Loucy (cell line): ENCODE measurements around the gene STH.
"Not testable (repeated sequence)": the region's sequence is repeated elsewhere in the genome, so short reads cannot be mapped to it uniquely, and the experiment has no call there.

Experiments used
- H2AFZ ChIP-seq: fragments of 200-600 bp; sonication (generic); 2 replicates; pipeline ENCODE4 v1.6.0; 2016; ENCODE audit warnings: antibody characterized with exemption, mild to moderate bottlenecking, low read length, moderate library complexity
- H3F3A ChIP-seq: fragments of 200-600 bp; 2 replicates; pipeline ENCODE4 v1.6.0; 2016; ENCODE audit warnings: antibody characterized with exemption, low read depth, mild to moderate bottlenecking
- H3K27me3 ChIP-seq: fragments of 200-600 bp; sonication (generic); 2 replicates; pipeline ENCODE4 v1.6.1; 2014; ENCODE audit warnings: low read length, mild to moderate bottlenecking; ENCODE audit not compliant: insufficient read depth, poor library complexity, severe bottlenecking
- H3K36me3 ChIP-seq: fragments of 200-600 bp; sonication (generic); 2 replicates; pipeline ENCODE4 v1.6.1; 2016; ENCODE audit warnings: low read length; ENCODE audit not compliant: insufficient read depth
- H3K4me1 ChIP-seq: fragments of 200-600 bp; sonication (generic); 2 replicates; pipeline ENCODE4 v1.5.1; 2014; ENCODE audit warnings: low read length, mild to moderate bottlenecking; ENCODE audit not compliant: insufficient read depth, poor library complexity, severe bottlenecking
- H3K4me2 ChIP-seq: fragments of 200-600 bp; sonication (generic); 2 replicates; pipeline ENCODE4 v1.6.0; 2014; ENCODE audit warnings: antibody characterized with exemption, low read length, low read depth, mild to moderate bottlenecking; ENCODE audit not compliant: poor library complexity, severe bottlenecking
- H3K4me3 ChIP-seq: fragments of 200-600 bp; sonication (generic); 2 replicates; pipeline ENCODE4 v1.5.1; 2014; ENCODE audit warnings: low read length, mild to moderate bottlenecking, mixed read lengths; ENCODE audit not compliant: poor library complexity, severe bottlenecking
- H3K79me2 ChIP-seq: fragments of 200-600 bp; sonication (generic); 2 replicates; pipeline ENCODE4 v1.6.1; 2014; ENCODE audit warnings: low read length; ENCODE audit not compliant: insufficient read depth
- H3K9ac ChIP-seq: fragments of 200-600 bp; sonication (generic); 2 replicates; pipeline ENCODE4 v1.6.0; 2014; ENCODE audit warnings: mild to moderate bottlenecking, low read depth, low read length, moderate library complexity; ENCODE audit not compliant: poor library complexity, severe bottlenecking
- H3K9me2 ChIP-seq: fragments of 200-600 bp; sonication (generic); replicated peaks from 2 replicates; pipeline ENCODE4 v1.6.1; 2016; ENCODE audit warnings: low read depth, low read length, mixed read lengths
- H3K9me3 ChIP-seq: fragments of 200-600 bp; sonication (generic); 2 replicates; pipeline ENCODE4 v1.6.1; 2014; ENCODE audit warnings: mild to moderate bottlenecking, antibody characterized with exemption, low read length, low read depth; ENCODE audit not compliant: insufficient read depth
- H4K20me1 ChIP-seq: fragments of 200-600 bp; sonication (generic); 2 replicates; pipeline ENCODE4 v1.6.0; 2014; ENCODE audit warnings: antibody characterized with exemption, low read length, mild to moderate bottlenecking; ENCODE audit not compliant: insufficient read depth, poor library complexity, severe bottlenecking
- CTCF ChIP-seq: fragments of 200-600 bp; sonication (generic); conservative IDR thresholded peaks from 2 replicates; pipeline ENCODE4 v1.5.1; 2014; ENCODE audit warnings: mild to moderate bottlenecking, antibody characterized with exemption, low read length
- EZH2phosphoT487 ChIP-seq: fragments of 200-600 bp; IDR thresholded peaks from 2 replicates; pipeline ENCODE4 v1.6.1; 2018; ENCODE audit warnings: antibody characterized with exemption, mild to moderate bottlenecking, moderate library complexity, borderline replicate concordance

STH gene

GRCh38 chr17:45956090-45956489 is 43.0 kb upstream of the STH start:
- Histone ChIP-seq H3K9ac (no peak overlapping the region), H4K20me1 (no peaks in the 10 kb centered on the region), H3K79me2 (no peaks in the 10 kb centered on the region), H3K9me3 (no peaks in the 10 kb centered on the region), H3K4me1 (peaks cover 6% of the 10 kb centered on the region), H3K4me3 (no peak overlapping the region), H2AFZ (no peak overlapping the region), H3F3A (no peaks in the 10 kb centered on the region), H3K27me3 (no peaks in the 10 kb centered on the region), H3K36me3 (no peaks in the 10 kb centered on the region), H3K4me2 (no peak overlapping the region), H3K9me2 (no peaks in the 10 kb centered on the region)
- no peak for TF ChIP-seq CTCF
- no peak for TF ChIP-seq EZH2phosphoT487

- H4K20me1 ChIP-seq, H3K9me3 ChIP-seq, H3K79me2 ChIP-seq, H3K9ac ChIP-seq, H3K4me3 ChIP-seq, H3F3A ChIP-seq, H3K4me1 ChIP-seq, H3K4me2 ChIP-seq, H3K9me2 ChIP-seq, H2AFZ ChIP-seq, H3K36me3 ChIP-seq, H3K27me3 ChIP-seq: not testable (repeated sequence)
Observed at GRCh38 chr17:45956746-45957145, 42.3 kb upstream of the STH start.

GRCh38 chr17:45958307-45958706 is 40.7 kb upstream of the STH start:
- no peaks in the 10 kb centered on the region for H3K79me2 ChIP-seq
- H3K27me3 ChIP-seq, result no peaks in the 10 kb centered on the region
- H3K9me2 ChIP-seq, result no peaks in the 10 kb centered on the region
- H3K4me3 ChIP-seq, result no peak overlapping the region
- no peaks in the 10 kb centered on the region for H3K36me3 ChIP-seq
- no peak overlapping the region for H3K9ac ChIP-seq
- H4K20me1 ChIP-seq, result no peaks in the 10 kb centered on the region
- H3K9me3 ChIP-seq, result no peaks in the 10 kb centered on the region
- H3K4me2 ChIP-seq, result no peak overlapping the region
- no peak for TF ChIP-seq CTCF
- no peak for TF ChIP-seq EZH2phosphoT487
- H3F3A ChIP-seq, result no peaks in the 10 kb centered on the region
- peaks cover 6% of the 10 kb centered on the region for H3K4me1 ChIP-seq
- H2AFZ ChIP-seq, result no peak overlapping the region

GRCh38 chr17:45958994-45959665 is 39.9 kb upstream of the STH start:
- H3K27me3 ChIP-seq, result no peaks in the 10 kb centered on the region
- H3K9ac ChIP-seq, result no peak overlapping the region
- H4K20me1 ChIP-seq, result no peaks in the 10 kb centered on the region
- H3F3A ChIP-seq, result no peaks in the 10 kb centered on the region
- no peak overlapping the region for H3K4me3 ChIP-seq
- H3K4me2 ChIP-seq, result no peak overlapping the region
- H3K79me2 ChIP-seq, result no peaks in the 10 kb centered on the region
- no peaks in the 10 kb centered on the region for H3K9me2 ChIP-seq
- peaks cover 6% of the 10 kb centered on the region for H3K4me1 ChIP-seq
- no peaks in the 10 kb centered on the region for H3K9me3 ChIP-seq
- no peaks in the 10 kb centered on the region for H3K36me3 ChIP-seq
- TF ChIP-seq CTCF (no peak), EZH2phosphoT487 (no peak)
- H2AFZ ChIP-seq, result no peak overlapping the region
